Ovary (tissue), 10 donors: ENCODE data around the gene IFIT5. TPM values are rescaled to one million over a fixed set of nuclear protein-coding genes. Genes with fewer than 3 reads are reported as not detected.

Source experiments
- DNase-seq, 5 donors: peaks; one replicate each; pipeline ENCODE4 v3.0.0-alpha.2; 2019 to 2020
- H3K27ac ChIP-seq, 2 donors: fragments of 200-600 bp; one replicate each; pipeline versions ENCODE4 v1.5.1 to v1.8.0; 2019 to 2022
- H3K27me3 ChIP-seq: fragments of 200-600 bp; one replicate; pipeline ENCODE4 v1.8.0; 2022
- H3K36me3 ChIP-seq: fragments of 200-600 bp; sonication (generic); one replicate; pipeline ENCODE4 v1.5.1; 2019
- H3K4me1 ChIP-seq: one replicate; pipeline ENCODE4 v1.8.1; 2013; ENCODE audit warnings: mild to moderate bottlenecking, moderate library complexity; ENCODE audit not compliant: insufficient read depth
- H3K4me3 ChIP-seq: fragments of 200-600 bp; sonication (generic); one replicate; pipeline ENCODE4 v1.5.1; 2017
- H3K9me3 ChIP-seq, 2 donors: fragments of 200-600 bp in 1 of 2; sonication (generic) in 1 of 2; one replicate each; pipeline versions ENCODE4 v1.5.1 to v1.8.1; 2013 to 2019; ENCODE audit warnings: mild to moderate bottlenecking in 1 of 2, moderate library complexity in 1 of 2
- CTCF ChIP-seq, 3 donors: fragments of 450-650 bp in 2 of 3; fragments of 200-600 bp in 1 of 3; IDR thresholded peaks; one replicate each; pipeline versions ENCODE4 v1.5.1 to v1.8.0; 2016 to 2022; ENCODE audit warnings: antibody characterized with exemption in 3 of 3, mild to moderate bottlenecking in 1 of 3
- EP300 ChIP-seq: sonication (generic); formaldehyde crosslinking; IDR thresholded peaks from one replicate; pipeline ENCODE4 v1.6.1; 2017; ENCODE audit warnings: antibody characterized with exemption
- POLR2A ChIP-seq: fragments of 450-650 bp; IDR thresholded peaks from one replicate; pipeline ENCODE4 v1.6.1; 2017; ENCODE audit warnings: antibody characterized with exemption, mild to moderate bottlenecking, moderate library complexity
- WGBS, 3 donors: extraction: QIAGEN DNeasy Blood & Tissue Kit in 1 of 3; methylation state at CpG; one replicate each; pipeline versions ENCODE4 v1.1.5 to v1.1.7; 2013 to 2017; 5-methylcytosine and 5-hydroxymethylcytosine counted together
- intact Hi-C, 4 donors: fragments of 100-400 bp; cut with DNase I; formaldehyde crosslinking; loops; one replicate each; pipeline versions ENCODE4 v1.11.0 to v1.15.1; 2022 to 2023
- long read RNA-seq, 3 donors: library from polyadenylated mRNA in 2 of 3; unstranded in 2 of 3; transcript quantifications; one replicate each; pipeline ENCODE4 v2.0.0 and lab custom pipeline, GENCODE V29; 2021 to 2026
- polyA plus RNA-seq, 2 donors: library from polyadenylated mRNA; stranded (reverse); fragments of 200-250 nt in 1 of 2; fragments of 350-450 nt in 1 of 2; fragmentation: Illumina TruSeq in 1 of 2; extraction: RNeasy Lipid Tissue Mini Kit (QIAGEN cat#74804) in 1 of 2; gene quantifications; one replicate each; pipeline ENCODE4 v1.2.3, GENCODE V29; 2013 to 2014
- total RNA-seq, 7 donors: library from RNA; depleted of rRNA in 2 of 7; stranded (reverse); fragments of >200 nt in 2 of 7; fragmentation: NEBNext Ultra II Directional in 3 of 7; extraction: Animal tissue kit (Norgen Biotek cat#: 25700) in 3 of 7; gene quantifications; one replicate each; pipeline versions ENCODE4 v1.1.0 to v1.2.4, GENCODE V29; 2016 to 2023
- donor health status: DM: no; HTN: no; CAD: no; lungs with moderate emphysema.
- donor health status: DM: no; HTN: no; CAD: no.
- donor health status: Bipolar disorder and iron deficiency.
- donor health status: DM: yes; HTN: yes; CAD: no.
- donor health status: DM: no; HTN: no; CAD: no.
- donor health status: DM: yes; HTN: yes; CAD: no.

IFIT5 gene
- total RNA-seq (10 to 100 TPM in 6 of 7 donors, 1 to 10 TPM in 1; 8.7 to 22.0 (median 17.4) TPM), polyA plus RNA-seq (10 to 100 TPM; 10.6 TPM)
- long read RNA-seq, donor 1, full-length matches to known transcripts: 65 of 67 reads
- long read RNA-seq, donor 1, partial matches to known transcripts: 0 of 67 reads
- long read RNA-seq, donor 1, other reads (novel, unspliced or antisense): 2 of 67 reads
- long read RNA-seq, donor 2, full-length matches to known transcripts: 9 of 9 reads
- long read RNA-seq, donor 2, partial matches to known transcripts: 0 of 9 reads
- long read RNA-seq, donor 2, other reads (novel, unspliced or antisense): 0 of 9 reads
- long read RNA-seq, donor 3, full-length matches to known transcripts: 50 of 50 reads
- long read RNA-seq, donor 3, partial matches to known transcripts: 0 of 50 reads
- long read RNA-seq, donor 3, other reads (novel, unspliced or antisense): 0 of 50 reads

GRCh38 chr10:89414146-89414878, at the start of gene IFIT5:
Gene IFIT5 (plus strand): TSS chr10:89414568. CDS start chr10:89414799, 231 bp downstream.
- Histone ChIP-seq H3K36me3 (no peaks in the 10 kb centered on the region), H3K9me3 (no peaks in the 10 kb centered on the region), H3K4me3 (peak within 1 kb of the TSS; percentile 89), H3K27me3 (no peaks in the 10 kb centered on the region), H3K27ac (peak within 1 kb of the TSS; percentile 89 to 90), H3K4me1 (peaks cover 9% of the 10 kb centered on the region)
- peak; percentile 73 to 85 (median 79) for DNase-seq
- intact Hi-C loops: no loop called here
- WGBS, 3 donors: 0 to 1% (median 0%) methylated on average over 48 of the region's 48 CpGs
- TF ChIP-seq EP300 (no peak), CTCF (IDR thresholded peaks at IDR 0.05) (no peak), POLR2A (peak; percentile 50)

GRCh38 chr10:89367529-89367928, 46.8 kb upstream of the IFIT5 start:
- DNase-seq: no peak
- H3K27ac ChIP-seq: no peak overlapping the region
- no peaks in the 10 kb centered on the region for H3K36me3 ChIP-seq
- peaks cover 4% of the 10 kb centered on the region for H3K4me1 ChIP-seq
- H3K27me3 ChIP-seq: no peaks in the 10 kb centered on the region
- H3K9me3 ChIP-seq: no peaks in the 10 kb centered on the region
- no peak overlapping the region for H3K4me3 ChIP-seq
- WGBS, 3 donors: 70% methylated on average over 4 of the region's 4 CpGs
- intact Hi-C loops: no loop called here
- TF ChIP-seq CTCF (IDR thresholded peaks at IDR 0.05) (no peak), POLR2A (no peak), EP300 (no peak)

GRCh38 chr10:89368129-89368528, 46.2 kb upstream of the IFIT5 start:
- Histone ChIP-seq H3K4me3 (no peak overlapping the region), H3K27me3 (no peaks in the 10 kb centered on the region), H3K27ac (no peak overlapping the region), H3K4me1 (peaks cover 5% of the 10 kb centered on the region), H3K9me3 (no peaks in the 10 kb centered on the region), H3K36me3 (no peaks in the 10 kb centered on the region)
- WGBS, 3 donors: 56 to 89% (median 74%) methylated on average over 1 of the region's 1 CpG
- intact Hi-C loops: loop anchor here in 1 of 4 donors (2.0 kb wide), 1 partner anchor 105 kb away; no protein-coding TSS in a partner anchor
- no peak for TF ChIP-seq EP300
- TF ChIP-seq POLR2A: no peak
- no peak for TF ChIP-seq CTCF (IDR thresholded peaks at IDR 0.05)
- DNase-seq: no peak

GRCh38 chr10:89369156-89370105, 44.9 kb upstream of the IFIT5 start:
- Histone ChIP-seq H3K27me3 (no peaks in the 10 kb centered on the region), H3K36me3 (no peaks in the 10 kb centered on the region), H3K9me3 (no peaks in the 10 kb centered on the region), H3K4me3 (no peak overlapping the region), H3K4me1 (peaks cover 8% of the 10 kb centered on the region), H3K27ac (no peak overlapping the region)
- intact Hi-C loops: loop anchor here in 1 of 4 donors (2.0 to 5.0 kb wide), 2 partner anchors 32 to 107 kb away; no protein-coding TSS in a partner anchor
- WGBS, 3 donors: 45 to 56% (median 47%) methylated on average over 5 of the region's 5 CpGs
- DNase-seq: peak in 1 of 5 donors; percentile 41
- peak in 2 of 3 donors; percentile 28 to 71 for TF ChIP-seq CTCF (IDR thresholded peaks at IDR 0.05)
- no peak for TF ChIP-seq EP300
